KG1 (cell line): Measurements from ENCODE around the gene C16orf89.

Experiments used
- DNase-seq: peaks from one replicate; lab custom pipeline; 2025; lab: John Stamatoyannopoulos, UW

The C16orf89 gene

GRCh38 chr16:5027575-5028235 lies 38.1 kb downstream of the C16orf89 start:
- DNase-seq = no peak

- no peak for DNase-seq
Observed at GRCh38 chr16:5027086-5027485, 38.7 kb downstream of the C16orf89 start.

GRCh38 chr16:5026664-5027063 lies 39.1 kb downstream of the C16orf89 start:
- no peak for DNase-seq

- no peak for DNase-seq
Observed at GRCh38 chr16:5025171-5025632, 40.6 kb downstream of the C16orf89 start.

GRCh38 chr16:5024632-5025031 lies 41.1 kb downstream of the C16orf89 start:
- no peak for DNase-seq

- no peak for DNase-seq
Observed at GRCh38 chr16:5022521-5022920, 43.2 kb downstream of the C16orf89 start.

- no peak for DNase-seq
Observed at GRCh38 chr16:5020551-5020950, 45.2 kb downstream of the C16orf89 start.

GRCh38 chr16:5019775-5020174 lies 46.0 kb downstream of the C16orf89 start:
- no peak for DNase-seq

GRCh38 chr16:5018793-5019192 lies 47.0 kb downstream of the C16orf89 start:
- no peak for DNase-seq

GRCh38 chr16:5017678-5017969 lies 48.1 kb downstream of the C16orf89 start:
- DNase-seq = no peak

GRCh38 chr16:5016967-5017677 lies 48.6 kb downstream of the C16orf89 start:
- DNase-seq = no peak

GRCh38 chr16:5015887-5016286 lies 49.9 kb downstream of the C16orf89 start:
- no peak for DNase-seq

GRCh38 chr16:5015351-5015750 lies 50.4 kb downstream of the C16orf89 start:
- DNase-seq = no peak

GRCh38 chr16:5012887-5013286 lies 52.9 kb downstream of the C16orf89 start:
- no peak for DNase-seq

- no peak for DNase-seq
Observed at GRCh38 chr16:5011637-5012036, 54.1 kb downstream of the C16orf89 start.

GRCh38 chr16:5010576-5011329 lies 55.0 kb downstream of the C16orf89 start:
- DNase-seq = no peak

- no peak for DNase-seq
Observed at GRCh38 chr16:5008311-5008731, 57.4 kb downstream of the C16orf89 start.

GRCh38 chr16:5007256-5007655 lies 58.5 kb downstream of the C16orf89 start:
- DNase-seq = no peak

- DNase-seq = no peak
Observed at GRCh38 chr16:5006348-5007193, 59.2 kb downstream of the C16orf89 start.

GRCh38 chr16:5005916-5006315 lies 59.8 kb downstream of the C16orf89 start:
- no peak for DNase-seq

- no peak for DNase-seq
Observed at GRCh38 chr16:5004311-5004710, 61.4 kb downstream of the C16orf89 start.

GRCh38 chr16:5003828-5004227 lies 61.9 kb downstream of the C16orf89 start:
- DNase-seq = no peak
